A673 (cell line): ENCODE measurements around the gene KMT5C. TPM values are rescaled to one million over a fixed set of nuclear protein-coding genes. Genes with fewer than 3 reads are reported as not detected.
A peak's percentile ranks its signal among the peaks of the same experiment; 100 is the strongest.

ENCODE experiments used
- BruUV-seq: library from RNA; stranded (reverse); fragments of 400-500 nt; replicated peaks from 2 replicates; lab custom pipeline; 2021; lab: Mats Ljungman, UMichigan
- CTCF ChIA-PET: fragments of 300-600 bp; sonication (Branson Sonifier 250); formaldehyde crosslinking; loops from one replicate; lab custom pipeline; 2022; ENCODE audit warnings: antibody characterized with exemption; lab: Charles Lee
- POLR2A ChIA-PET: fragments of 300-600 bp; sonication (Branson Sonifier 250); formaldehyde crosslinking; loops from one replicate; lab custom pipeline; 2022; ENCODE audit warnings: antibody characterized with exemption; ENCODE audit not compliant: low non-redundant PET; lab: Charles Lee
- DNase-seq: peaks from one replicate; pipeline ENCODE4 v3.0.0-alpha.2; 2015; ENCODE audit warnings: low spot score
- H3K27ac ChIP-seq: fragments of 200-600 bp; sonication (generic); 2 replicates; pipeline ENCODE4 v1.5.1; 2016; ENCODE audit warnings: mixed run types, low read depth, mild to moderate bottlenecking, mixed read lengths, antibody characterized with exemption, low read length; ENCODE audit not compliant: poor library complexity, severe bottlenecking
- H3K27me3 ChIP-seq: fragments of 200-600 bp; sonication (generic); replicated peaks from 2 replicates; pipeline ENCODE4 v1.6.1; 2017; ENCODE audit warnings: mixed run types, low read depth, mild to moderate bottlenecking, mixed read lengths, antibody characterized with exemption, low read length; ENCODE audit not compliant: insufficient read depth, poor library complexity
- H3K36me3 ChIP-seq: fragments of 200-600 bp; sonication (generic); 2 replicates; pipeline ENCODE4 v1.6.1; 2016; ENCODE audit warnings: mixed run types, mild to moderate bottlenecking, mixed read lengths, antibody characterized with exemption, low read length; ENCODE audit not compliant: insufficient read depth, poor library complexity, severe bottlenecking
- H3K4me1 ChIP-seq: fragments of 200-600 bp; sonication (generic); 2 replicates; pipeline ENCODE4 v1.6.1; 2017; ENCODE audit warnings: mixed run types, mild to moderate bottlenecking, mixed read lengths, antibody characterized with exemption, low read length; ENCODE audit not compliant: insufficient read depth, poor library complexity, severe bottlenecking
- H3K4me3 ChIP-seq: fragments of 200-600 bp; sonication (generic); 2 replicates; pipeline ENCODE4 v1.5.1; 2016; ENCODE audit warnings: low read depth, mixed run types, mild to moderate bottlenecking, mixed read lengths, low read length; ENCODE audit not compliant: poor library complexity, severe bottlenecking
- H3K9me3 ChIP-seq: fragments of 200-600 bp; sonication (generic); 2 replicates; pipeline ENCODE4 v1.6.1; 2016; ENCODE audit warnings: mixed run types, low read depth, mild to moderate bottlenecking, mixed read lengths, antibody characterized with exemption, low read length; ENCODE audit not compliant: poor library complexity, severe bottlenecking
- CTCF ChIP-seq: fragments of 300-800, 200-600 bp; sonication (generic); conservative IDR thresholded peaks from 2 replicates; pipeline ENCODE4 v1.5.1; 2017; ENCODE audit warnings: low read depth, mild to moderate bottlenecking, antibody characterized with exemption, low read length, moderate library complexity, mixed read lengths
- EZH2 ChIP-seq: fragments of 200-600 bp; sonication (generic); IDR thresholded peaks from 2 replicates; pipeline ENCODE4 v1.6.1; 2017; ENCODE audit warnings: borderline replicate concordance, low read depth, mild to moderate bottlenecking, mixed read lengths, antibody characterized with exemption, low read length; ENCODE audit not compliant: poor library complexity, severe bottlenecking
- intact Hi-C: fragments of 100-400 bp; cut with micrococcal nuclease; formaldehyde crosslinking; loops from one replicate; pipeline ENCODE4 v1.10.0; 2022; ENCODE audit not compliant: unreplicated experiment
- total RNA-seq: library from RNA; stranded (reverse); gene quantifications from 2 replicates; pipeline ENCODE4 v1.2.3, GENCODE V29; 2021

The KMT5C gene
- total RNA-seq, 1 experiment from 2014 or later: 19.7 TPM

GRCh38 chr19:55341171-55341588 lies 1.5 kb downstream of the KMT5C start:
- H3K4me3 ChIP-seq: peak overlapping the region; percentile 74
- no peaks in the 10 kb centered on the region for H3K9me3 ChIP-seq
- no peak for DNase-seq
- H3K27me3 ChIP-seq: no peaks in the 10 kb centered on the region
- TF ChIP-seq CTCF (no peak), EZH2 (no peak)
- peaks cover 8% of the 10 kb centered on the region for H3K4me1 ChIP-seq
- intact Hi-C loops: no loop called here
- H3K27ac ChIP-seq: peak overlapping the region; percentile 89
- ChIA-PET POLR2A (no interaction called here), CTCF (no interaction called here)
- peaks cover 15% of the 10 kb centered on the region for H3K36me3 ChIP-seq
- BruUV-seq: no TSS peak

- intact Hi-C loops: no loop called here
- TSS peak; percentile 69 for BruUV-seq
- CTCF ChIA-PET: no interaction called here
- H3K36me3 ChIP-seq: peaks cover 15% of the 10 kb centered on the region
- POLR2A ChIA-PET: no interaction called here
- peaks cover 8% of the 10 kb centered on the region for H3K4me1 ChIP-seq
- DNase-seq: no peak
- no peaks in the 10 kb centered on the region for H3K9me3 ChIP-seq
- no peak for TF ChIP-seq EZH2
- no peaks in the 10 kb centered on the region for H3K27me3 ChIP-seq
- peak overlapping the region; percentile 74 for H3K4me3 ChIP-seq
- H3K27ac ChIP-seq: no peak overlapping the region
Measured at GRCh38 chr19:55341595-55342531, 2.2 kb downstream of the KMT5C start.

GRCh38 chr19:55344444-55344843 lies 4.8 kb downstream of the KMT5C start:
- H3K4me1 ChIP-seq: peaks cover 7% of the 10 kb centered on the region
- intact Hi-C loops: no loop called here
- CTCF ChIA-PET: no interaction called here
- no peak overlapping the region for H3K27ac ChIP-seq
- no peaks in the 10 kb centered on the region for H3K9me3 ChIP-seq
- BruUV-seq: no TSS peak
- H3K27me3 ChIP-seq: no peaks in the 10 kb centered on the region
- no peak overlapping the region for H3K4me3 ChIP-seq
- H3K36me3 ChIP-seq: peaks cover 15% of the 10 kb centered on the region
- DNase-seq: no peak
- POLR2A ChIA-PET: no interaction called here
- TF ChIP-seq CTCF (no peak), EZH2 (no peak)
